ENCODE results near the gene HDAC8.
"Not testable (repeated sequence)": the region's sequence is repeated elsewhere in the genome, so short reads cannot be mapped to it uniquely, and the experiment has no call there.

Gene HDAC8

GRCh38 chrX:72526534-72527508 lies 45.8 kb downstream of the HDAC8 start:
- DNase-seq: no peak

GRCh38 chrX:72498782-72499181 lies 73.9 kb downstream of the HDAC8 start:
- DNase-seq: no peak

- no peak for DNase-seq
These were observed 77.6 kb downstream of the HDAC8 start for GRCh38 chrX:72495046-72495445.

- DNase-seq: no peak
These were observed 80.1 kb downstream of the HDAC8 start for GRCh38 chrX:72492499-72492898.

GRCh38 chrX:72490221-72490620 lies 82.4 kb downstream of the HDAC8 start:
- DNase-seq: not testable (repeated sequence)

- DNase-seq: no peak
These were observed 85.0 kb downstream of the HDAC8 start for GRCh38 chrX:72487661-72488060.

GRCh38 chrX:72479324-72480274 lies 93.0 kb downstream of the HDAC8 start:
- DNase-seq: no peak

- no peak for DNase-seq
These were observed 93.8 kb downstream of the HDAC8 start for GRCh38 chrX:72478853-72479252.

- no peak for DNase-seq
These were observed 94.3 kb downstream of the HDAC8 start for GRCh38 chrX:72478351-72478750.

GRCh38 chrX:72477781-72478181 lies 94.9 kb downstream of the HDAC8 start:
- no peak for DNase-seq

GRCh38 chrX:72477376-72477775 lies 95.3 kb downstream of the HDAC8 start:
- DNase-seq: no peak

GRCh38 chrX:72475952-72476668 lies 96.5 kb downstream of the HDAC8 start:
- DNase-seq: no peak

- DNase-seq: no peak
These were observed 97.3 kb downstream of the HDAC8 start for GRCh38 chrX:72475338-72475737.

GRCh38 chrX:72470532-72471223 lies 102.0 kb downstream of the HDAC8 start:
- DNase-seq: no peak

GRCh38 chrX:72470117-72470516 lies 102.5 kb downstream of the HDAC8 start:
- no peak for DNase-seq

- DNase-seq: no peak
These were observed 104.0 kb downstream of the HDAC8 start for GRCh38 chrX:72468607-72469006.

- DNase-seq: no peak
These were observed 105.5 kb downstream of the HDAC8 start for GRCh38 chrX:72467135-72467534.

GRCh38 chrX:72466493-72466892 lies 106.2 kb downstream of the HDAC8 start:
- no peak for DNase-seq

GRCh38 chrX:72465889-72466288 lies 106.8 kb downstream of the HDAC8 start:
- DNase-seq: no peak

GRCh38 chrX:72461766-72462165 lies 110.9 kb downstream of the HDAC8 start:
- DNase-seq: no peak

GRCh38 chrX:72461288-72461687 lies 111.4 kb downstream of the HDAC8 start:
- no peak for DNase-seq

GRCh38 chrX:72460715-72461114 lies 111.9 kb downstream of the HDAC8 start:
- no peak for DNase-seq
